PFSK-1 (cell line): ENCODE data around the gene DGCR8.

Experiments used
- FOXP2 ChIP-seq: optimal IDR thresholded peaks from 2 replicates; pipeline ENCODE3; 2011; ENCODE audit warnings: borderline replicate concordance, control low read depth, inconsistent platforms; ENCODE audit not compliant: insufficient read depth; ENCODE audit errors: extremely low read length, extremely low read depth
- POLR2AphosphoS5 ChIP-seq: IDR thresholded peaks from 2 replicates; pipeline ENCODE4 v1.6.1; 2012; ENCODE audit warnings: low read depth, mild to moderate bottlenecking, control low read depth, low read length, moderate library complexity
- REST ChIP-seq, 2 experiments: IDR thresholded peaks; 2 replicates each; pipeline versions ENCODE4 v1.6.1 to v1.8.0; 2011 to 2012; ENCODE audit warnings: low read depth in 2 of 2, low read length in 2 of 2, control low read depth in 1 of 2, inconsistent platforms in 1 of 2, mild to moderate bottlenecking in 1 of 2, moderate library complexity in 1 of 2; ENCODE audit not compliant: insufficient read depth in 1 of 2
- SIN3A ChIP-seq: IDR thresholded peaks from 2 replicates; pipeline ENCODE4 v1.6.1; 2012; ENCODE audit warnings: mild to moderate bottlenecking, low read length, moderate library complexity, borderline replicate concordance; ENCODE audit not compliant: insufficient read depth
- TAF1 ChIP-seq: IDR thresholded peaks from 2 replicates; pipeline ENCODE4 v1.6.1; 2012; ENCODE audit warnings: low read length, control low read depth, borderline replicate concordance; ENCODE audit not compliant: insufficient read depth

DGCR8 gene

GRCh38 chr22:20065896-20066616, 14.0 kb upstream of the DGCR8 start:
- no peak for TF ChIP-seq FOXP2
- TF ChIP-seq TAF1 = no peak
- no peak for TF ChIP-seq POLR2AphosphoS5

DNA sequence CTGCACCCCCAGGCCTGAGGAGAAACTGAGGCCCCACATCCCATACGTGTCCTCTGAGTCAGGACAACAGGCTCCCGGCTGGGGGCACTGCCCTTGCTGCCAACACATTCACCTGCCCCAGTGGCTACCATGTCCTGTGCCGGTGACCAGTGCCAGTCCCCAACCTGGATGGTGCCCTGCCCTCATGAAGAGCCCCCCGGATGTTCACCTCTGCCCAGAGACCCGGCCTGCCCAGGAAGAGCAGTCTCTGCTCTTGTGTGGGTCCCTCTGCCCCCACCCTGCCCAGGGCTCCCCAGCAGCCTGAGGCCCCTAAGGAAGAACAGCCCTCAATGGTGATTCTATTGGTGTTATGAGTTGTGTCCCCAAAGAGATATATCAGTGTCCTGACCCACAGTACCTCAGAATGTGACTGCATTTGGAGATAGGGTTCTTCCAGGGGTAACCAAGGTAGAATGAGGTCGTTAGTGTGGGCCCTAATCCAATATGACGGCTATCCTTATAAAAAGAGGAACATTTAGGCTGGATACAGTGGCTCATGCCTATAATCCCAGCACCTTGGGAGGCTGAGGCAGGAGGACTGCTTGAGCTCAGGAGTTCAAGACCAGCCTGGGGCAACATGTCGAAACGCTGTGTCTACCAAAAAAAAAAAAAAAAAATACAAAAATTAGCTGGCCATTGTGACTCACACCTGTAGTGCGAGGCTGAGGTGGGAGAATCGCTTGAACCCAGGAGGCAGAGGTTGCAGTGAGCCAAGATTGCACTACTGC, 13.2 kb upstream of the DGCR8 start:
- TF ChIP-seq SIN3A (no peak), POLR2AphosphoS5 (no peak), REST (IDR thresholded peaks at IDR 0.05; ENCODE audit: insufficient read depth in 1 of 2, low read depth in 2 of 2, low read length in 2 of 2) (no peak), TAF1 (no peak), FOXP2 (no peak)

DNA sequence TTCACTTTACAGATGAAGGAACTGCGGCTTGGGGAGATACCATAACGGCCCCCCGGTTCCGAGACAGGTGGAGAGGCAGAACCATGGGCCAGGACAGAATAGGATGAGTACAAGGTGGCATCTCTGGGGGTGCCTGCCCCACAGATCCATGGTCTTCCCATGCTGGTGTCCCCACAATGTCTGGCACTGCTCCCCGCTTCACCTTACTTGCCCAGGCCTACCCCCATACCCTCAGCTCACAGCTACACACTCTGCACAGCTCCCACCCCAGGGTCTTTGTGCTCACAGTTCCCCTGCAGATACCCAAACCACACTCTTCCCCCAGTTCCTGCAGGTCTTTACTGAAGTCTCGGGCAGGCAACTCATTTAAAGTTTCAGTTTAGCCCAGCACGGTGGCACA, 11.4 kb upstream of the DGCR8 start:
- TF ChIP-seq REST (IDR thresholded peaks at IDR 0.05; ENCODE audit: insufficient read depth in 1 of 2, low read depth in 2 of 2, low read length in 2 of 2) (no peak), FOXP2 (no peak), TAF1 (no peak), POLR2AphosphoS5 (no peak), SIN3A (no peak)

DNA sequence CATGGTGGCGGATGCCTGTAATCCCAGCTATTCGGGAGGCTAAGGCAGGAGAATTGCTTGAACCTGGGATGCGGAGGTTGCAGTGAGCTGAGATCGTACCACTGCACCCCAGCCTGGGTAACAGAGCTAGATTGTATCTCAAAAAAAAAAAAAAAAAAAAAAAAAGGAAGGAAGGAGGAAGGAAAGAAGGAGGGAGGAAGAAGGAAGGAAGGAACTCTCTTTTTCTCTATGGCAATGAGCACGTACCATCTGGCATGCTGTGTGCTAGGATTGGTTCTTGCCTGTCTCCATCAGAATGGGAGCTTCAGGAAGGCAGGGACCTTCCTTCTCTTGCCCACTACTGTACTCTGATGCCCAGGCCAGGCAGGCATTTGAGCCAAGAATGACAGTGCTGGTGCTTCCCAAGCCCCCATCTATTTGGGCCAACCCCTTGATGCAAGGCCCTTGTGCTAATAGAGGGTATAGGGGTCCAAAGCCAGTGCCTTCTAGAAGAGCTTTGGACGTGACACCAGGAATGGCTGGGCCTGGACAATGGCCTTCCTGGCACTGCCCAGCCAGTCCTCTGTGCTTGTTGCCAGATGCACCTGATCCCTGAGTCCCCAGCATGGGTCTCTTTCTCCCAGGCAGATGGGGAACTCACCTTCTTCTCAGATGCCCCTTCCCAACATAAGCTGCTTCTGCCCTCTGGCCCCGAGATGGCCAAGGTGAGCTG, 10.6 kb upstream of the DGCR8 start:
- TF ChIP-seq TAF1 (no peak), POLR2AphosphoS5 (no peak), REST (IDR thresholded peaks at IDR 0.05; ENCODE audit: insufficient read depth in 1 of 2, low read depth in 2 of 2, low read length in 2 of 2) (no peak), SIN3A (no peak), FOXP2 (no peak)

DNA sequence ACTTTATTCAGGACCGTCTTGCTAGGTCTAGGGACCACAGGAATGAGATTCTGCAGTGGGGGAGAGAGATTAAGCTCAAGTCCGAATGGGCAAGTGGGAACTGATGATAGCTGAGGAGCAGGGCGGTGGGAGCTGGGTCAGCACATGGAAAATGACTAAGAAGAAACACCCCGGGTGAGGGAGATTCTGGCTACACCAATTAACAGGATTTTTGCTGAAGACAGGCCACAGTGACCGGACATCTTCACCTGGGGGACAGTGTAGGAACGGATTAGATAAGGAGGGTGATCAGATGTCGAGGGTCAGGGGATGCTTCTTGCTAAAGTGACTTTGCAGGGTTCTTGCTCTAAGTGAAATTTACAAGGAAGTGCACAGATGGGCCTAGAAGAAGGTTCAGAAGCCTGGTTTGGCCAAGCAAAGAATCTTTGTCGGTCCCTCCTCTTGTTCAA, 8.5 kb upstream of the DGCR8 start:
- no peak for TF ChIP-seq FOXP2
- no peak for TF ChIP-seq POLR2AphosphoS5
- TF ChIP-seq REST (IDR thresholded peaks at IDR 0.05; ENCODE audit: insufficient read depth in 1 of 2, low read depth in 2 of 2, low read length in 2 of 2) = no peak
- TF ChIP-seq TAF1 = no peak
- TF ChIP-seq SIN3A = no peak
